Measurements from ENCODE around the gene GK2. TPM values are rescaled to one million over a fixed set of nuclear protein-coding genes. Genes with fewer than 3 reads are reported as not detected.

GK2 gene
- not detected for total RNA-seq
- polyA plus RNA-seq, result not detected
- long read RNA-seq, donor 1, result 0 reads
- long read RNA-seq, donor 2, result 0 reads
- long read RNA-seq, donor 3, result 0 reads
- long read RNA-seq, donor 4, result 0 reads

DNA sequence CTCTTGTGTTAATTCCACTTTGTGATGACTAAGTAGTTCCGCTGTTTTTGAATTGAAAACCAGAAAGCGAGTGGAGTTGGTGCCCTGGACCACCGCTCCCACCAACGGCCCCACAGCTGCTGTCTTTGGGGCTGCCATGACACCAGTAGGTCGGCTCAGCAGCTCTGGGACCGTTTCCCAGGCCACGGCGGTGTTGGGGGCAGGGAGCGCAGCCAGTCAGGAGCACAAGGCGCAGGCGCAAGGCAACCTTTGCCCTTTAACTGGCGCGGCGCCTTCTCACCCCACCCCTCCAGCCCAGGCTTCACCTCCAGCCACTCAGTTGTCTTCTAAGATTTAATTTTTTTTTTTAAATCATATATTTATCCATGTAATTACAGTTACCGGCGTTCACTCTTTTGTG lies at the start of gene GK2:
TSS of gene GK2 (minus strand) at position 166 of the 400 bp plus-strand sequence. CDS start at position 138, 28 bp downstream.
- Histone ChIP-seq H3K9me3 (ENCODE audit: control insufficient read depth, low read length) (no peaks in the 10 kb centered on the region), H3K27me3 (ENCODE audit: control insufficient read depth, insufficient read depth) (no peaks in the 10 kb centered on the region), H3K4me3 (ENCODE audit: low read length) (no peak within 1 kb of the TSS), H3K4me1 (ENCODE audit: control insufficient read depth, insufficient read depth, low read length) (no peaks in the 10 kb centered on the region), H3K27ac (ENCODE audit: low read length) (no peak within 1 kb of the TSS)
- DNase-seq (peak in 2 of 3 donors; percentile 22), ATAC-seq (no peak)
- intact Hi-C loops (cut with DNase I), result no loop called here
- 92% methylated on average over 16 of the region's 16 CpGs for WGBS

DNA sequence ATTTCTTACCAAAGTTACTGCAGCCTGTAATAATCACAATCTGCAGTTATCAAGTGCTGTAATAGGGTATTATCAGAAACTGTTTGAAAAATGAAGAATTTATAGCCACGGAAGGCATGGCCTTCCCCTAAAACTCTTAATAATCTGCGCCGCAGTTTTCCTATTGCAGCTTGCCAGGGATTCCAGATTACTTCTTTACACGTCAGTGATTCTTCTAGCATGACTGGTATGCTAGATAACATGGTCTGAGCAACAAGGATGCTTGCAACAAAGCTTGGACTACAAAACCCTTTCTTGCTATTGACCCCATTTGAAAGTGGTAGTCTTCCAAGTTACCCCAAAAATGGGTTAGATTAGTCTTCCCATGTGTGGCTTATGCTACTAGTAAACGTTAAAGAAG lies 47.2 kb upstream of the GK2 start:
- Histone ChIP-seq H3K4me3 (ENCODE audit: low read length) (no peak overlapping the region), H3K9me3 (ENCODE audit: control insufficient read depth, low read length) (no peaks in the 10 kb centered on the region), H3K4me1 (ENCODE audit: control insufficient read depth, insufficient read depth, low read length) (no peaks in the 10 kb centered on the region), H3K27ac (ENCODE audit: low read length) (no peak overlapping the region), H3K27me3 (ENCODE audit: control insufficient read depth, insufficient read depth) (no peaks in the 10 kb centered on the region)
- intact Hi-C loops (cut with DNase I), result no loop called here
- DNase-seq (no peak), ATAC-seq (peak; percentile 56 to 62)
- 41% methylated on average over 5 of the region's 5 CpGs for WGBS

DNA sequence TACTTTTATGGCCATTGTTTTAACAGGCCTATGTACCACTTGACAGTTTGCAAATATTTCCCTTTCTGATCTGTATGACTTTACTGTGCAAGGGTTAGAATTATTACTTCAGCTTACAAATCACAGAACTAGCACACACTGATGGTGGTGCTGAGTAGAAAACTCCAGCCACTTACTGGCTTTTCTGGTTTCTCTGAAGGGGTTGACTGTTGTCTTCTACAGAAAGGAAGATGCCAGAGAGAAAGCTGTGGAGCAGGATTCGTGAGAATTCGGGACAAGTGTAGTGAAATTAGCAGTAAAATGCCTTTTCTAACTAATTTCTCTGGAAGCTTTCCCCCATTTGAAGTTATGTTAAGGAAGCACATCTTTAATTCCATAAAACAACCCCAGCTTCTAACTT lies 46.6 kb upstream of the GK2 start:
- WGBS, result 73% methylated on average over 2 of the region's 2 CpGs

DNA sequence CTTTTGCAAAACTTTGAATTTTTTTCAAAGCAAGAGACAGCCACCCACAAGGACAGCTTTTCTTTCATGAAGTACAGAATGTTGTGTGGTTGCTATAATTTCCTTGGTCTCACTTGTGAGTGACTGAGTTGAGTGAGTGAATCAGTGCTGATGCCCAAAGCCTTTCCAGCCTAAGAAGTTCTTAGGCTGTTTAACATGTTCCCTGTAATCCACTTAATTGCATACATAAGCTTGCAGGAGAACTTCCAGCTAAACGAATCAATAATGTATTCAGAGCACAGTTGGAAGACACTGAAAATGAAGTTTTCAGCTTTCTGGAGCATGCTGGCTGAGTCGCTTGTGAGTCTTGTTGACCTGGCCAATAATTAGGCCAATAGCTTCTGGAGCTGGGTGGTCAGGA lies 42.0 kb upstream of the GK2 start:
- DNase-seq (no peak), ATAC-seq (no peak)
- WGBS, result 74% methylated on average over 2 of the region's 2 CpGs
- Histone ChIP-seq H3K27me3 (ENCODE audit: control insufficient read depth, insufficient read depth) (no peaks in the 10 kb centered on the region), H3K27ac (ENCODE audit: low read length) (no peak overlapping the region), H3K4me1 (ENCODE audit: control insufficient read depth, insufficient read depth, low read length) (no peaks in the 10 kb centered on the region), H3K4me3 (ENCODE audit: low read length) (no peak overlapping the region), H3K9me3 (ENCODE audit: control insufficient read depth, low read length) (no peaks in the 10 kb centered on the region)
- intact Hi-C loops (cut with DNase I), result no loop called here

More for the DNA sequence above, 46.6 kb upstream of the GK2 start:
- Histone ChIP-seq H3K4me3 (ENCODE audit: low read length) (no peak overlapping the region), H3K27ac (ENCODE audit: low read length) (no peak overlapping the region), H3K4me1 (ENCODE audit: control insufficient read depth, insufficient read depth, low read length) (no peaks in the 10 kb centered on the region), H3K27me3 (ENCODE audit: control insufficient read depth, insufficient read depth) (no peaks in the 10 kb centered on the region), H3K9me3 (ENCODE audit: control insufficient read depth, low read length) (no peaks in the 10 kb centered on the region)
- no peak for ATAC-seq
- no peak for DNase-seq
- intact Hi-C loops (cut with DNase I), result no loop called here

DNA sequence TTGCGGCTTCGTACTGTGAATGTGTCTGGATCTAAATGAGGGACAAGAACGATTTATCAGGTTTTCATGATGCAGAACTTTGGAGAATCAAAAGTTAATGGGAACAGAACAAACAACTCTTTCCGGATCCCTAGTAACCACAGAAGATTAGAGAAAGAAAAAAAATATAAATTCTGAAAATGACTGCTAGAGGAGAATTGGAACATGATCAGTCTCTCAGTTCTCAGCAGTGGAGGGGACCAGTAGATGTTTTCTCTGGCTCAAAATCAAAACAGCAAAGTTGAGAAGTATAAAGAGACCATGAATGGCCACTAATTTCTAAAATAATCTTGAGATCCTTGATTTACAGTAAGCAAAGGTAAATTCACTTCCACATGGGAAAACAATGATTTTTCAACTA lies 38.1 kb upstream of the GK2 start:
- intact Hi-C loops (cut with DNase I), result no loop called here
- DNase-seq (no peak), ATAC-seq (peak in 1 of 2 donors; percentile 52)
- Histone ChIP-seq H3K9me3 (ENCODE audit: control insufficient read depth, low read length) (no peaks in the 10 kb centered on the region), H3K4me1 (ENCODE audit: control insufficient read depth, insufficient read depth, low read length) (no peaks in the 10 kb centered on the region), H3K27ac (ENCODE audit: low read length) (no peak overlapping the region), H3K27me3 (ENCODE audit: control insufficient read depth, insufficient read depth) (no peaks in the 10 kb centered on the region), H3K4me3 (ENCODE audit: low read length) (no peak overlapping the region)
- WGBS, result 65% methylated on average over 4 of the region's 4 CpGs

DNA sequence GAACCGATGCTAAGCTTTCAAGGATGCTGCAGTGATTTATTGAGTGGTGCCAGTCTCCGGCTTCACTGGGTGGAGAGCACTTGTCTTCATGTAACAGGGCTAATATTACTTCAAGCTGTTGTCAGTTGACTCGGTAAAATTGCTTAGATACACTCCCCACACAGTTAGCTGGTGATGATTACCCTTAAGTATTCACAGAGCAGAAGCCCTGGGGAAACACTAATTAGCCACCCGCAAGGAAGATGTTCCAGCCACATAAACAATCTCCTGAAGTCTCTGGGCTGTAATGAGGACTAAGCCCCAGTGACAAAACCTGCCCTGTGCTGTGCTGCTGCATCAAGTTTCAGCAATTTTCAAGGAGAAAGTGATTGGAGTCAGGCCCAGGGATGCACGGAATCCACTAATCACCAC lies 37.3 kb upstream of the GK2 start:
- H3K9me3 ChIP-seq (ENCODE audit: control insufficient read depth, low read length), result no peaks in the 10 kb centered on the region
- DNase-seq, result no peak
- no peaks in the 10 kb centered on the region for H3K4me1 ChIP-seq (ENCODE audit: control insufficient read depth, insufficient read depth, low read length)
- ATAC-seq, result no peak
- no peaks in the 10 kb centered on the region for H3K27me3 ChIP-seq (ENCODE audit: control insufficient read depth, insufficient read depth)
- WGBS, result 35% methylated on average over 5 of the region's 5 CpGs
- no peak overlapping the region for H3K4me3 ChIP-seq (ENCODE audit: low read length)
- intact Hi-C loops (cut with DNase I), result no loop called here
- H3K27ac ChIP-seq (ENCODE audit: low read length), result no peak overlapping the region

DNA sequence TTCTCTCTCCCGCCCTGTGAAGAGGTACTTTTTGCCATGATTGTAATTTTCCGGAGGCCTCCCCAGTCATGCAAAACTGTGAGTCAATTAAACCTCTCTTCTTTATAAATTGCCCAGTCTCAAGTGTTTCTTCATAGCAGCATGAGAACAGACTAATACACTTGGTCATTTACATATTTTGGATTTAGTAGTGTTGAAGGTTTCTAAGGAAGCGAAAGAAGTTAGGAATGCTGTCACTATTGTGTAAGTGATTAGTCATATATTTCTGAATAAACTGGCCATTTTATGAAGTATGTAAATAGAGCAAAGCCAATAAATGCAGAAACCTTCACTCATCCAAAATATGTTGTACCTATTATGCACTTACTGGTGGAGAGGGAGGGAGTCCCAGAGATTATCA lies 34.4 kb upstream of the GK2 start:
- Histone ChIP-seq H3K9me3 (ENCODE audit: control insufficient read depth, low read length) (no peaks in the 10 kb centered on the region), H3K27ac (ENCODE audit: low read length) (no peak overlapping the region), H3K27me3 (ENCODE audit: control insufficient read depth, insufficient read depth) (no peaks in the 10 kb centered on the region), H3K4me1 (ENCODE audit: control insufficient read depth, insufficient read depth, low read length) (no peaks in the 10 kb centered on the region), H3K4me3 (ENCODE audit: low read length) (no peak overlapping the region)
- no peak for ATAC-seq
- DNase-seq, result no peak
- 97% methylated on average over 3 of the region's 3 CpGs for WGBS
- intact Hi-C loops (cut with DNase I), result no loop called here

DNA sequence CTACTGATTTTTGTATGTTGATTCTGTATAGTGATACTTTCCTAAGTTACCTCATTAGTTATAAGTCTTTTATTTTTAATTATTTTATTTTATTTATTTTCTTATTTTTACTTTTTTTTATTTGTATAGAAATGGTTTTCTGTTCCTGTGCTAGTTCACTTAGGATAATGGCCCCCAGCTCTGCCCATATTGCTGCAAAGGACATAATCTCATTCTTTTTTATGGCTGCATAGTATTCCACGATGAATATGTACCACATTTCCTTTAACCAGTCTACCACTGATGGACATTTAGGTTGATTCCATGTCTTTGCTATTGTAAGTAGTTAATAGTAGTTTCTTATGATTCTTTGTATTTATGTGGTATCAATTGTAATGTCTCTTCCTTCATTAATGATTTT lies 31.5 kb upstream of the GK2 start:
- WGBS, result 91% methylated on average over 1 of the region's 1 CpG
- Histone ChIP-seq H3K27ac (ENCODE audit: low read length) (no peak overlapping the region), H3K27me3 (ENCODE audit: control insufficient read depth, insufficient read depth) (no peaks in the 10 kb centered on the region), H3K4me1 (ENCODE audit: control insufficient read depth, insufficient read depth, low read length) (no peaks in the 10 kb centered on the region), H3K4me3 (ENCODE audit: low read length) (no peak overlapping the region), H3K9me3 (ENCODE audit: control insufficient read depth, low read length) (no peaks in the 10 kb centered on the region)
- DNase-seq (no peak), ATAC-seq (no peak)
- intact Hi-C loops (cut with DNase I), result no loop called here

DNA sequence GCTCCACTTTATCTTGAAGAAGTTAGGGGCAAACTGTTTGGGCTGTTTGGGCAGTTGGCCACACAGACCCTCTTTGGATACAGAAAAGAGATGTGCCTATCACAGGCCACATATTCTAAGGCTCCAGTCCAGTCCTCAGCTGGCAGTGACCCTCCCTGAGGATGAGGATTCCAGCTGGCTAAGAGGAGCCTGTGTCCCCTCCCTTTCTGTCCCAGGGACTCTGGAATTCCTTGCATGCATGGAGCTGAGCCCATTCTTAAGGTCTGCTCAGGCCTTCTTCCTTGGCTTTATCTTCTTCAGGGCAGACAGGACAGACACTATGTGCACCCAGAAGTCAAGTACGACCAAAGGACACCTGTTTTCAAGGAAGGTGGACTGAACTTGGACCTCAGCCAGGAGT lies 23.8 kb upstream of the GK2 start:
- no peaks in the 10 kb centered on the region for H3K27me3 ChIP-seq (ENCODE audit: control insufficient read depth, insufficient read depth)
- H3K4me1 ChIP-seq (ENCODE audit: control insufficient read depth, insufficient read depth, low read length), result no peaks in the 10 kb centered on the region
- H3K9me3 ChIP-seq (ENCODE audit: control insufficient read depth, low read length), result no peaks in the 10 kb centered on the region
- 59% methylated on average over 1 of the region's 1 CpG for WGBS
- H3K4me3 ChIP-seq (ENCODE audit: low read length), result no peak overlapping the region
- ATAC-seq (peak; percentile 23 to 42), DNase-seq (peak; percentile 9 to 42 (median 35))
- no peak overlapping the region for H3K27ac ChIP-seq (ENCODE audit: low read length)
- intact Hi-C loops (cut with DNase I), result no loop called here

DNA sequence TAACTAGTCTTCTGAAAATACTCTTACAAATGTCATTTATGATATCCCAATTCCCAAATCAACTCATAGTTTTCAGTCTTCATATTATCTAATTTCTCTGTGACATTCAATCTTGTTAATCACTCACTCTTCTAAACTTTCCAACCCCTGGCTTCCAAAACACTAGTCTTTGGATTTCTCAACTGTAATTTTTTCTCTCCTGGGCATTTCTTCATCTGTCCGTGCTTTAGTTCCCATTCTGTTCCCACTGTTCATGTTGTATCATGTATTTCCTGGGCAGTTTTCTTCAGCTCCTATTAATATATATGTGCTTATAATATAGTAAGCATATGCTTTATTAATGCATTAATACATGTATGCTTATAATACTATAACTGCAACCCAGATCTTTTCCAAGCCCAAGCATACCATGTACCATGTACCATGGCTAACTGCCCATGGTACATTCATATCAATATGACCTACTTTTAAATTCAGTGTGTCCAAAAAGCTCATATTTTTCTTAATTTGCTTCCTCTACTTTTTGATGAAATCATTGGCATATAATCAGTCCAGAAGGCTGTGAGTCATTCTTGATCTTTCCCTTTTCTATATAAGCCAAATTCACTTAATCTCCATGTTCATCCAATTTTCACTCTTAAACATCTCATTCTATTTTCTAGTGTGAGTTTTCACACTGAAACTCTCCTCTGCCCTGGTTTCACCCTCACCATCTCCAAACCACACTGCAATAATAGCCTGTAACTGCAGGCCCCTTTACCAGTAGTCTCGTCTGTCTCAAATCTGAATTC lies 21.3 kb upstream of the GK2 start:
- ATAC-seq (peak; percentile 70 to 71), DNase-seq (no peak)
- WGBS, result 38% methylated on average over 2 of the region's 2 CpGs
- Histone ChIP-seq H3K4me1 (ENCODE audit: control insufficient read depth, insufficient read depth, low read length) (no peaks in the 10 kb centered on the region), H3K9me3 (ENCODE audit: control insufficient read depth, low read length) (no peaks in the 10 kb centered on the region), H3K4me3 (ENCODE audit: low read length) (no peak overlapping the region), H3K27me3 (ENCODE audit: control insufficient read depth, insufficient read depth) (no peaks in the 10 kb centered on the region), H3K27ac (ENCODE audit: low read length) (no peak overlapping the region)
- intact Hi-C loops (cut with DNase I), result no loop called here

DNA sequence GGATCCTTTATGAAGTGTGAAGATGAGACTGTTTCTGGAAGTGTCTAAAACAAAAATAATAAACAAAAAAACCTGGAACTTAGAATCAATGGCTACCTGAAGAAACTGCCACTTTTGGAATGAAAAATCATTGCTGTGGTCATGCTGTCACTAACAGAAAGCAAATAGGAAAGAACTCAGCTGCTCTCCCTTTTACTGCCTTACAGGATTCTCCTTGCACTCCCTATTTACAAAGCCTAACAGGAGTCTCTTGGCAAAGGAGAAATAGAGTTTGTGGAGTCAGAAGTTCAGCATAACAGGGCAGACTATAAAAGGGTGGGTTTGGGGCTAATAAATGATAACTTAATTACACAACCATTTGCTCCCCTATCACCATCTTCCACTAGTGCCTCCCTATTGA lies 19.0 kb upstream of the GK2 start:
- H3K27ac ChIP-seq (ENCODE audit: low read length), result no peak overlapping the region
- H3K9me3 ChIP-seq (ENCODE audit: control insufficient read depth, low read length), result no peaks in the 10 kb centered on the region
- intact Hi-C loops (cut with DNase I), result no loop called here
- H3K4me3 ChIP-seq (ENCODE audit: low read length), result no peak overlapping the region
- no peaks in the 10 kb centered on the region for H3K27me3 ChIP-seq (ENCODE audit: control insufficient read depth, insufficient read depth)
- H3K4me1 ChIP-seq (ENCODE audit: control insufficient read depth, insufficient read depth, low read length), result no peaks in the 10 kb centered on the region
- ATAC-seq, result no peak
- no peak for DNase-seq

DNA sequence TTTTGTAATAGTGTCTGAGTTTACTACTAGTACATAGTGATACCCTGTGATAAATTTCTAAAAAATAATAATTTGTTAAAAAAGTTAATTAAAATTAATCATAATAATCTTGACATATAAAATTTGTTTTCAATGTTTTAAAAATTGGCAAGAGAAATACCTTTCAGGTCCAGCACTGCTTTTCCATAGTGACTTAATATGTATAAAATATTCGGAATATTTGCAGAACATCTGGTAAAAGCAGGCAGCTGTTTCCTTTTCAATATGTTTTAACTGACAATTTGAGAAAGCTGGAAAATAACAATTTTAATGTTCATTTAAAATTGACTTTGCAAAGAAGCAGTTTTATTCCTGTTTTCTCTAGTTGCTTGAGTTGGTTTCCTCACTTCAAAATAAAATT lies 17.6 kb upstream of the GK2 start:
- DNase-seq (no peak), ATAC-seq (no peak)
- no peaks in the 10 kb centered on the region for H3K4me1 ChIP-seq (ENCODE audit: control insufficient read depth, insufficient read depth, low read length)
- H3K27me3 ChIP-seq (ENCODE audit: control insufficient read depth, insufficient read depth), result no peaks in the 10 kb centered on the region
- no peak overlapping the region for H3K4me3 ChIP-seq (ENCODE audit: low read length)
- whole genome bisulfite sequencing, result 60% methylated on average over 1 of the region's 1 CpG
- intact Hi-C loops (cut with DNase I), result no loop called here
- H3K27ac ChIP-seq (ENCODE audit: low read length), result no peak overlapping the region
- H3K9me3 ChIP-seq (ENCODE audit: control insufficient read depth, low read length), result no peaks in the 10 kb centered on the region

Measured in right cardiac atrium (tissue), 5 donors.